DOHH2 (cell line): Measurements from ENCODE around the gene ADIG.
"Not testable (repeated sequence)": the region's sequence is repeated elsewhere in the genome, so short reads cannot be mapped to it uniquely, and the experiment has no call there.

Experiments
- CTCF ChIP-seq: fragments of 200-600 bp; sonication (generic); IDR thresholded peaks from one replicate; pipeline ENCODE4 v1.5.1; 2014; ENCODE audit warnings: antibody characterized with exemption, mild to moderate bottlenecking, low read depth, low read length; ENCODE audit not compliant: poor library complexity, severe bottlenecking
- EZH2phosphoT487 ChIP-seq: fragments of 200-600 bp; sonication (generic); IDR thresholded peaks from 2 replicates; pipeline ENCODE4 v1.6.1; 2017; ENCODE audit warnings: borderline replicate concordance, mild to moderate bottlenecking, antibody characterized with exemption, low read length, moderate library complexity, mixed read lengths

- not testable (repeated sequence) for TF ChIP-seq EZH2phosphoT487, CTCF
These were observed 13.3 kb downstream of the ADIG start for GRCh38 chr20:38594281-38594680.
